Measurements from ENCODE around the gene UGT1A6. TPM values are rescaled to one million over a fixed set of nuclear protein-coding genes. Genes with fewer than 3 reads are reported as not detected.

Gene UGT1A6
- total and polyA plus RNA-seq, 3 experiments from 2014 or later: not detected

DNA sequence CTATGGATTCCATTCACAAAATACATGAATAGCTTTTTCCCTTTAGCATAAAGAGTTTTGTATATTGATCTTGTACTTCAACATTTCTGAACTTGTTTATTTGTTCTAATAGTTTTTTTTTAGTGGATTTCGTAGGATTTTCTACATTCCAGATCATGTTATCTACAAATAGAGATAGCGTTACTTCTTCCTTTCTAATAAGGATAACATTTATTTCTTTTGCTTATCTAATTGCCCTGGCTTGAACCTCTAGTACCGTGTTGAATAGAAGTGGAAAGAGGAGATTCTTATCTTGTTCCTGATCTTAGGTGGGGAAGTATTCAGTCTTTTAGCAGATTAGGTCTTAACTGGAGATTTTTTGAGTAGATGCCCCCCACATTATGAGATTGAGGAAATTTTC, 9.5 kb downstream of the UGT1A6 start:
- Histone ChIP-seq H3K27me3 (ENCODE audit: insufficient read depth, low read length, poor library complexity, severe bottlenecking) (no peaks in the 10 kb centered on the region), H3K36me3 (ENCODE audit: insufficient read depth, low read length) (no peaks in the 10 kb centered on the region), H3K4me1 (ENCODE audit: insufficient read depth, low read length) (no peaks in the 10 kb centered on the region), H3K4me3 (ENCODE audit: low read length) (no peak overlapping the region), H3K27ac (ENCODE audit: low read depth, low read length) (no peak overlapping the region), H3K9me3 (ENCODE audit: low read length) (no peaks in the 10 kb centered on the region)
- H3K4me1 Mint-ChIP-seq: no peaks in the 10 kb centered on the region
- CTCF ChIA-PET: no interaction called here
- peaks cover 17 to 29% of the 10 kb centered on the region in 2 donors for H3K27me3 Mint-ChIP-seq
- POLR2A ChIA-PET: no interaction called here
- H3K36me3 Mint-ChIP-seq: peaks cover 0 to 2% (median 0%) of the 10 kb centered on the region in 3 donors
- H3K4me3 Mint-ChIP-seq: no peak overlapping the region
- H3K9me3 Mint-ChIP-seq: peaks cover 0 to 6% (median 4%) of the 10 kb centered on the region in 5 donors
- no peak for DNase-seq
- no peak overlapping the region for H3K27ac Mint-ChIP-seq

DNA sequence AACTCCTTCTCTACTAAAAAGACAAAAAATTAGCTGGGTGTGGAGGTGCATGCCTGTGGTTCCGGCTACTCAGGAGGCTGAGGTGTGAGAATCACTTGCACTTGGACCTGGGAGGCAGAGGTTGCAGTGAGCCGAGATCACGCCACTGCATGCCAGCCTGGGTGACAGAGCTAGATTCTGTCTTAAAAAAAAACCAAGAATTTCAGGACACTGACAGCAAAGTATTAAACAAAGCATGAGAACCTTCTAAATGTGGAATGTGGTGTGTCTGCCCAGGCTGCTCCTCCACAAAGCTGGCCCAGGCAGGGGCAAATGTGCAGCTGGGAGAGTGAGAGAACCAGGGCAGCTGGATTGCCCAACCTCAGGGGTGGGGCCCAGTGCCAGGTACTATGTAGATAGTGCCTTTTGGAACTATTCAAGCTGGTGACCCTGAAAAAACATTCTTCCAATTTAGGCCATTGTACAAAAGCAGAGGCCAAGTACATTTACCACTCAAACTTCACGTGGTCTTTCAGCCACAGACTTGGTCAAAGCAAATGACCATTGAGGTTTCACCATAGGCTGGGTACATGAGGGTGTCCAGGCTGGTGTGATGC, 13.3 kb downstream of the UGT1A6 start:
- Mint-ChIP-seq H3K27me3 (peaks cover 22 to 26% of the 10 kb centered on the region in 2 donors), H3K27ac (no peak overlapping the region), H3K36me3 (peaks cover 0 to 2% (median 0%) of the 10 kb centered on the region in 3 donors), H3K9me3 (peaks cover 0 to 6% (median 4%) of the 10 kb centered on the region in 5 donors), H3K4me1 (no peaks in the 10 kb centered on the region), H3K4me3 (no peak overlapping the region)
- no peak overlapping the region for H3K27ac ChIP-seq (ENCODE audit: low read depth, low read length)
- no peaks in the 10 kb centered on the region for H3K27me3 ChIP-seq (ENCODE audit: insufficient read depth, low read length, poor library complexity, severe bottlenecking)
- no peaks in the 10 kb centered on the region for H3K9me3 ChIP-seq (ENCODE audit: low read length)
- CTCF ChIA-PET: interaction anchor here (1.2 kb wide), 1 partner anchor 10 kb away, joined by 3 read pairs; no protein-coding TSS in a partner anchor
- H3K36me3 ChIP-seq (ENCODE audit: insufficient read depth, low read length): no peaks in the 10 kb centered on the region
- H3K4me3 ChIP-seq (ENCODE audit: low read length): no peak overlapping the region
- DNase-seq: no peak
- POLR2A ChIA-PET: no interaction called here
- no peaks in the 10 kb centered on the region for H3K4me1 ChIP-seq (ENCODE audit: insufficient read depth, low read length)

DNA sequence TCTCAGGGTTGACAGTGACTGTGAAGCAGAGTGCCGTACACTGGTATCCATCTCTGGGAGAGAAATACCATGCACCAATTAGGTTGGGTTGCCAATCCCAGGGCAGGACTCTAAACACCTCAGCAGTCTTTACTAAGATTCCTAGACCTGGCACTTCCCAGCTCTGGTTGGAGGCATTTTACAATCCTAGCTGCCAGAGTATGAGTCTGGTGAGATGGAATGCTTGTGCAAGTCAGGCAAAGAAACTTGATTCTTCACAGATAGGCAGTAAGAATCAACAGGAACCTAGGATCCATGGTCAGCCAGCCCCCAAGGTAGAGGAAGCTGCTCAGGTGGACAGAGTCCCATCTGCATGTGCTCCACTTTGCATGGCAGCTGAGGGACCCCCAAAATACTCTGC, 14.0 kb downstream of the UGT1A6 start:
- POLR2A ChIA-PET: interaction anchor here (0.7 kb wide), 1 partner anchor 11 kb away, joined by 7 read pairs; no protein-coding TSS in a partner anchor
- CTCF ChIA-PET: interaction anchor here (1.2 kb wide), 1 partner anchor 10 kb away, joined by 3 read pairs; no protein-coding TSS in a partner anchor
- H3K27me3 ChIP-seq (ENCODE audit: insufficient read depth, low read length, poor library complexity, severe bottlenecking): no peaks in the 10 kb centered on the region
- Mint-ChIP-seq H3K9me3 (peaks cover 0 to 6% (median 4%) of the 10 kb centered on the region in 5 donors), H3K27ac (no peak overlapping the region), H3K36me3 (peaks cover 0 to 2% (median 0%) of the 10 kb centered on the region in 3 donors), H3K4me1 (no peaks in the 10 kb centered on the region), H3K27me3 (peaks cover 22 to 32% of the 10 kb centered on the region in 2 donors), H3K4me3 (no peak overlapping the region)
- H3K4me1 ChIP-seq (ENCODE audit: insufficient read depth, low read length): no peaks in the 10 kb centered on the region
- no peaks in the 10 kb centered on the region for H3K9me3 ChIP-seq (ENCODE audit: low read length)
- no peaks in the 10 kb centered on the region for H3K36me3 ChIP-seq (ENCODE audit: insufficient read depth, low read length)
- H3K27ac ChIP-seq (ENCODE audit: low read depth, low read length): no peak overlapping the region
- H3K4me3 ChIP-seq (ENCODE audit: low read length): no peak overlapping the region
- DNase-seq: no peak

DNA sequence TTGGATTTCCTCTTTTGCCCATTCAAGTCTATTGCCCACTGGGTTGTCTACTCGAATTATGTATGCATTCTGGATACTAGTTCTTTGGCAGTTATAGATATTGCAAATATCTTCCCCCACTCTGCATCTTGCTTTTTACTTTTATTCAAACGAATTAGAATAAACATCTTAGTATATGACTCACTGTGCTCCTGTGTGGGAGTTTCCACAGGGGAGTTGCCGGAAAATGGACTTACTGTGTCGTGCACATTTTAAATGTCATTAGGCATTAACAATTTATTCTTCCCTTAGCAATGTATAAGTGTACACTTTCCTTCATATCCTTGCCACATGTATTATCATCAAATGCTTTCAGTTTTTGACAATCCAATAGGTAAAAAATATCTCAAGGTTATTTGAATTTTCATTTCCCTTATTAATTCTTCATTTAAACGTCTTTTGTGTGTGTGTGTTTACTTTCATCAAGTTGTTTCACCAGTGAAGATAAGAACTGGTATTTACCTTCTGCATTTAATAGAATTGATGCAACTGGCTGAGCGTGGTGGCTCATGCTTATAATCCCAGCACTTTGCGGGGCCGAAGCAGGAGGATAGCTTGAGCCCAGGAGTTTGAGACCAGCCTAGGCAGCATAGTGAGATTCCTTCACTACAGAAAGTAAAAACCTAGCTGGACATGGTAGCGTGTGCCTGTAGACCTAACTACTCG, 15.4 kb downstream of the UGT1A6 start:
- H3K4me3 ChIP-seq (ENCODE audit: low read length): no peak overlapping the region
- no peak for DNase-seq
- Mint-ChIP-seq H3K27me3 (peaks cover 24 to 38% of the 10 kb centered on the region in 2 donors), H3K27ac (no peak overlapping the region), H3K4me1 (no peaks in the 10 kb centered on the region), H3K9me3 (peaks cover 0 to 6% (median 4%) of the 10 kb centered on the region in 5 donors), H3K4me3 (no peak overlapping the region), H3K36me3 (peaks cover 0 to 2% (median 0%) of the 10 kb centered on the region in 3 donors)
- no peaks in the 10 kb centered on the region for H3K36me3 ChIP-seq (ENCODE audit: insufficient read depth, low read length)
- H3K9me3 ChIP-seq (ENCODE audit: low read length): no peaks in the 10 kb centered on the region
- no peak overlapping the region for H3K27ac ChIP-seq (ENCODE audit: low read depth, low read length)
- H3K27me3 ChIP-seq (ENCODE audit: insufficient read depth, low read length, poor library complexity, severe bottlenecking): no peaks in the 10 kb centered on the region
- ChIA-PET POLR2A (no interaction called here), CTCF (no interaction called here)
- H3K4me1 ChIP-seq (ENCODE audit: insufficient read depth, low read length): no peaks in the 10 kb centered on the region

DNA sequence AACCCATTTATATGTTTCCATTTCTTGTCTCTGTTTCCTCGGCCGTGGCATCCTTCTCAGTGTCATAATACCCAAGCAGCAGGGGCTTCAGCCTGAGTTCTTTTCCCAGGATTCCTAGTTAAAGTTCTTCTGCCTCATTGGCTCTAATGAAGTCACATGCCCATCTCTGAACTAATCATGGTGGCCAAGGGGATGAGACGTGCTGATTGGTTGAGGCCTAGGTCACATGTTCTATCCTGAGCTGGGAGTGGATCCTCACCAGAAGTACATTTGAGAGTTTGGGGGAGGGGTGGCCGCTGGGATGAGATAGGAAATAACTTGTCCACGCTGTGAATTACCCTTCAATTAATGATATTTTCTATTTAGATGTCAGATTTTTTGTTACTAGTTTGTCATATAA, 16.3 kb downstream of the UGT1A6 start:
- H3K9me3 Mint-ChIP-seq: peaks cover 0 to 5% (median 4%) of the 10 kb centered on the region in 5 donors
- no peak overlapping the region for H3K27ac Mint-ChIP-seq
- POLR2A ChIA-PET: no interaction called here
- Histone ChIP-seq H3K4me1 (ENCODE audit: insufficient read depth, low read length) (no peaks in the 10 kb centered on the region), H3K9me3 (ENCODE audit: low read length) (no peaks in the 10 kb centered on the region), H3K36me3 (ENCODE audit: insufficient read depth, low read length) (no peaks in the 10 kb centered on the region), H3K27ac (ENCODE audit: low read depth, low read length) (no peak overlapping the region), H3K27me3 (ENCODE audit: insufficient read depth, low read length, poor library complexity, severe bottlenecking) (no peaks in the 10 kb centered on the region), H3K4me3 (ENCODE audit: low read length) (no peak overlapping the region)
- no peaks in the 10 kb centered on the region for H3K4me1 Mint-ChIP-seq
- DNase-seq: no peak
- CTCF ChIA-PET: no interaction called here
- peaks cover 0 to 2% (median 0%) of the 10 kb centered on the region in 3 donors for H3K36me3 Mint-ChIP-seq
- H3K27me3 Mint-ChIP-seq: peaks cover 25 to 46% of the 10 kb centered on the region in 2 donors
- H3K4me3 Mint-ChIP-seq: no peak overlapping the region

DNA sequence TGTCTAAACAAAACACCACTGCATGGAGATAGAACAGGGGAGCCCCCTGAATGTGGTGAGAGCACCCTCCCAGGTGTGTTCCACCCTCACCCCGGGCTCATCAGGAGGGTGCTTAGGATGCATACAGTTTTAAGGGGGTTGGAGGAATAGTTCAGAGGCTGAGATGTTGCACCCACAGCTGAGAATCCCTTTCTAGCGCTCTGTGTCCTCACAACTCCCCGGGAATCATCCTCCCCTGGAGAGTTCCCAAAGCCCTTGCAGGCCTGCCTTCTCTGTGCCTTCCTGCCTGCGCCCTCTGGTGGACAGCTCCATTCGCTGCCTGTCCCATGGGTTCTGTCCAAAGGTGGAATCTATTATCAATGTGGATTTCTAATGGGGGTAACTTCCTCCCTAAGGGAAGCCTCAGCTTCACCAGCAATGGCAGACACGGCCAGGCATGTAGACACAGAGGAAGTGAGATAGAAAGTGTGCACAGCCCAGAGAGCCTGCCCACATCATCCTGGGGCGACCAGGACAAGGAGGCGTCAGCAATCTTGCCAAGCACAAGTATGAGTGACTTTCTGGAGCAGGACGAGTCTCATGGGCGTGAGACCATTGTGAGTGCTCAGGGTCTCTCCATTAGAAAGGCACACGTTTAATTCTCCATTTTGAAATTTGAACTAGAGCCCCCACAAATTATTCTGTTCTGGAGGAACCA, 18.8 kb downstream of the UGT1A6 start:
- Histone ChIP-seq H3K9me3 (ENCODE audit: low read length) (no peaks in the 10 kb centered on the region), H3K27ac (ENCODE audit: low read depth, low read length) (no peak overlapping the region), H3K4me3 (ENCODE audit: low read length) (no peak overlapping the region), H3K27me3 (ENCODE audit: insufficient read depth, low read length, poor library complexity, severe bottlenecking) (no peaks in the 10 kb centered on the region), H3K36me3 (ENCODE audit: insufficient read depth, low read length) (no peaks in the 10 kb centered on the region), H3K4me1 (ENCODE audit: insufficient read depth, low read length) (no peaks in the 10 kb centered on the region)
- H3K4me3 Mint-ChIP-seq: no peak overlapping the region
- no peaks in the 10 kb centered on the region for H3K36me3 Mint-ChIP-seq
- no peaks in the 10 kb centered on the region for H3K9me3 Mint-ChIP-seq
- peak; percentile 13 to 73 (median 34) for DNase-seq
- CTCF ChIA-PET: interaction anchor here (1.1 kb wide), 1 partner anchor 17 kb away, joined by 3 read pairs; no protein-coding TSS in a partner anchor
- POLR2A ChIA-PET: no interaction called here
- H3K27me3 Mint-ChIP-seq: peaks cover 14 to 58% of the 10 kb centered on the region in 2 donors
- no peaks in the 10 kb centered on the region for H3K4me1 Mint-ChIP-seq
- H3K27ac Mint-ChIP-seq: no peak overlapping the region

DNA sequence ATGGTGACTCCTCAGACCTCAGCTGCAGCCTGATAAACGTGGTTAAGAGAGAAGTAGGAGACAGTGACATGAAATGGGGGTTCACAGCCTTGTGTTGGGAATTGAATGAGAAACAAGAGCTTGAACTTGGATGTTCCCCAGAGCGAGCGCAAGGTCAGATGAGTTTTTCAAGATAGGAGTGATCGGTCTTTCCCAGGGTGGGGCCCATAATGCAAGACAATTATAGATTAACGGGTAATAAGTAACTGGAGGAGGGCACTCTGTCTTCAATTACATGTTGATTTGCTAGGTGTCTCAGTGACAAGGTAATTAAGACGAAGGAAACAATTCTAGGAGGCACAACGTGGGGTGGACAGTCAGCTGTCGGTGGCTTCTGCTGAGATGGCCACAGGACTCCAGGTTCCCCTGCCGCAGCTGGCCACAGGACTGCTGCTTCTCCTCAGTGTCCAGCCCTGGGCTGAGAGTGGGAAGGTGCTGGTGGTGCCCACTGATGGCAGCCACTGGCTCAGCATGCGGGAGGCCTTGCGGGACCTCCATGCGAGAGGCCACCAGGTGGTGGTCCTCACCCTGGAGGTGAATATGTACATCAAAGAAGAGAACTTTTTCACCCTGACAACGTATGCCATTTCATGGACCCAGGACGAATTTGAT, 20.0 kb downstream of the UGT1A6 start, which contains the start of gene UGT1A5:
UGT1A5 (plus strand) TSS at position 297 of the 651 bp plus-strand sequence; CDS start at position 382, 85 bp downstream.
- no peaks in the 10 kb centered on the region for H3K27me3 ChIP-seq (ENCODE audit: insufficient read depth, low read length, poor library complexity, severe bottlenecking)
- DNase-seq: no peak
- H3K27ac ChIP-seq (ENCODE audit: low read depth, low read length): no peak within 1 kb of the TSS
- Mint-ChIP-seq H3K36me3 (no peaks in the 10 kb centered on the region), H3K4me3 (no peak within 1 kb of the TSS), H3K4me1 (no peaks in the 10 kb centered on the region), H3K27ac (peak within 1 kb of the TSS in 1 of 8 donors; percentile 70), H3K9me3 (no peaks in the 10 kb centered on the region), H3K27me3 (peaks cover 22 to 62% of the 10 kb centered on the region in 2 donors)
- ChIA-PET CTCF (no interaction called here), POLR2A (no interaction called here)
- H3K4me1 ChIP-seq (ENCODE audit: insufficient read depth, low read length): no peaks in the 10 kb centered on the region
- H3K36me3 ChIP-seq (ENCODE audit: insufficient read depth, low read length): no peaks in the 10 kb centered on the region
- H3K9me3 ChIP-seq (ENCODE audit: low read length): no peaks in the 10 kb centered on the region
- H3K4me3 ChIP-seq (ENCODE audit: low read length): no peak within 1 kb of the TSS
